GM21529 (cell line): ENCODE results near the gene COL6A3.

ENCODE experiments used
- ATAC-seq: cut with Tn5 transposase; IDR thresholded peaks from one replicate; pipeline ENCODE4 v1.9.1; 2021; ENCODE audit not compliant: unreplicated experiment

The COL6A3 gene

GRCh38 chr2:237299906-237300305 is 114.1 kb downstream of the COL6A3 start:
- ATAC-seq = no peak

GRCh38 chr2:237298151-237299118 is 115.5 kb downstream of the COL6A3 start:
- no peak for ATAC-seq

- no peak for ATAC-seq
Measured at GRCh38 chr2:237297421-237298150, 116.4 kb downstream of the COL6A3 start.

GRCh38 chr2:237296756-237297155 is 117.2 kb downstream of the COL6A3 start:
- ATAC-seq = no peak

- no peak for ATAC-seq
Measured at GRCh38 chr2:237295889-237296480, 118.0 kb downstream of the COL6A3 start.

- ATAC-seq = no peak
Measured at GRCh38 chr2:237294460-237294859, 119.5 kb downstream of the COL6A3 start.

- no peak for ATAC-seq
Measured at GRCh38 chr2:237293978-237294377, 120.0 kb downstream of the COL6A3 start.

- ATAC-seq = no peak
Measured at GRCh38 chr2:237291138-237291792, 122.7 kb downstream of the COL6A3 start.

GRCh38 chr2:237290261-237290660 is 123.7 kb downstream of the COL6A3 start:
- ATAC-seq = no peak

- no peak for ATAC-seq
Measured at GRCh38 chr2:237289139-237289538, 124.8 kb downstream of the COL6A3 start.

- no peak for ATAC-seq
Measured at GRCh38 chr2:237287872-237288271, 126.1 kb downstream of the COL6A3 start.

GRCh38 chr2:237283131-237283928 is 130.6 kb downstream of the COL6A3 start:
- ATAC-seq = no peak

GRCh38 chr2:237282568-237283128 is 131.3 kb downstream of the COL6A3 start:
- no peak for ATAC-seq

- ATAC-seq = no peak
Measured at GRCh38 chr2:237281836-237282306, 132.1 kb downstream of the COL6A3 start.

- no peak for ATAC-seq
Measured at GRCh38 chr2:237280939-237281338, 133.0 kb downstream of the COL6A3 start.

GRCh38 chr2:237280229-237280628 is 133.7 kb downstream of the COL6A3 start:
- no peak for ATAC-seq

GRCh38 chr2:237279012-237279768 is 134.8 kb downstream of the COL6A3 start:
- no peak for ATAC-seq

- ATAC-seq = no peak
Measured at GRCh38 chr2:237278568-237278967, 135.4 kb downstream of the COL6A3 start.
